HG02870 (cell line): ENCODE measurements around the gene PCNT.
"Not testable (repeated sequence)": the region's sequence is repeated elsewhere in the genome, so short reads cannot be mapped to it uniquely, and the experiment has no call there.

Experiments used
- ATAC-seq: cut with Tn5 transposase; IDR thresholded peaks from one replicate; pipeline ENCODE4 v1.9.1; 2021; ENCODE audit warnings: mild to moderate bottlenecking, moderate library complexity; ENCODE audit not compliant: unreplicated experiment

The PCNT gene

GRCh38 chr21:46425041-46425440, 101.1 kb downstream of the PCNT start:
- no peak for ATAC-seq

DNA sequence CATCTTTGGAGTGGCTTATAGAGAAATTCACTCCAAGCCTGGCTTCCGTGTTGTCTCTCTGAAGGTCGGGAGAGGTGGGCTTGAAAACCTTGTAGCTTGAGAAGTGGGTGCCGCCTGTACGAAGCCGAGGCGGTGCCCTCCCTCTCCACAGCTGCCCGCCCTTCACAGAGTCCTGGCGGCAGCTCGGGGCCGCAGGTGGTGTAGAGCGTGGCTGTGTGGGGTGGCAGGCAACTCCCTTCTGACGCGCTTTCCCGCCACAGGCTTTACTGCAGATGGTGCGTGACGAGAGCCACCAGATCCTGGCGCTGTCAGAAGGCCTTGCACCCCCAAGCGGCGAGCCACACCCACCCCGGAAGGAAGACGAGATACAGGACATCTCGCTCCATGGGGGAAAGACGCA, 101.6 kb downstream of the PCNT start:
- ATAC-seq, result no peak

- ATAC-seq, result no peak
These were observed 102.5 kb downstream of the PCNT start for GRCh38 chr21:46426313-46427046.

DNA sequence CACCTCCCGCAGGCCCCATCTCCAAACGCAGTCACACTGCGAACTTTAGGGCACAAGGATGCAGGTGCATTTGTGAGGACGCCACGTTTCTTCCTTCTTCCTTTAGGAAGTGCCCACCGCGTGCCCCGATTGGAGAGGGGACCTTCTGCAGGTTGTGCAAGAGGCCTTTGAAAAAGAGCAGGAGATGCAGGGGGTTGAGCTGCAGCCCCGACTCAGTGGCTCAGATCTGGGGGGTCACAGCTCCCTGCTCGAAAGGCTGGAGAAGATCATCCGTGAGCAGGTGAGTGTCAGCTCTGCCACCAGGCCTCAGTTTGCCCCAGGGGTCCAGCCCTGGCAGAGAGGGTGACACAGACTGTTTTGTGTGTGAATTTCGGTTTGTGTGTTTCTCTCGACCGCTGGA, 103.6 kb downstream of the PCNT start:
- no peak for ATAC-seq

- no peak for ATAC-seq
These were observed 104.3 kb downstream of the PCNT start for GRCh38 chr21:46428286-46428685.

DNA sequence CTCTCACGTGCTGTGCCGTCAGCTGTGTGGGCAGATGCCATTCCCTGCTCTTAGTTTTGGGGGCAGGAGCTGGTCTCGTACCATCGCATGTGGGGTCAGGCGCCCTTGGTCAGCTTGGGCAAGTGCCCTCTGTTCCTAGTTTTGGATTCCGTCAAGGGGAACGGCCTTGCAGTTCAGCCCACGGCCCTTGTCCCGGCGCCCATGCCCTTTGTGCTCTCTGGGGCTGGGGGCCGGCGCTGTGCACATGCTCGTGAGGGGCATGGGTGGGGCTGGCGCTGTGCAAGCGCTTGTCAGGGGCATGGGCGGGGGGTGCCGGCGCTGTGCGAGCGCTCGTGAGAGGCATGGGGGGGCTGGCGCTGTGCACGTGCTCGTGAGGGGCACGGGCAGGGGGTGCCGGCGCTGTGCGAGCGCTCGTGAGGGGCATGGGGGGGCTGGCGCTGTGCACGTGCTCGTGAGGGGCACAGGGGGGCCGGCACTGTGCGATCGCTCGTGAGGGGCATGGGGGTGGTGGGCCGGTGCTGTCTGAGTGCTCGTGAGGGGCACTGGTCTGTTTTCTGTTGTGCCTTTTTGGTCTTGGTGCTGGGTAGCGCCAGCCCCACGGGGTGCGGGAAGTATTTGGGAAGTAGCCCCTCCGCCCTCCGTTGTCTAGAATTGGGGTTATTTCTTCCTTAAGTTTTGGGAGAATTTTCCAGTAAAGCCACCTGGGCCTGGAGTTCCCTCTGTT, 105.2 kb downstream of the PCNT start:
- ATAC-seq, result no peak

- no peak for ATAC-seq
These were observed 106.1 kb downstream of the PCNT start for GRCh38 chr21:46429754-46430681.

GRCh38 chr21:46431448-46431847, 107.5 kb downstream of the PCNT start:
- ATAC-seq, result no peak

GRCh38 chr21:46431884-46432488, 108.0 kb downstream of the PCNT start:
- no peak for ATAC-seq

DNA sequence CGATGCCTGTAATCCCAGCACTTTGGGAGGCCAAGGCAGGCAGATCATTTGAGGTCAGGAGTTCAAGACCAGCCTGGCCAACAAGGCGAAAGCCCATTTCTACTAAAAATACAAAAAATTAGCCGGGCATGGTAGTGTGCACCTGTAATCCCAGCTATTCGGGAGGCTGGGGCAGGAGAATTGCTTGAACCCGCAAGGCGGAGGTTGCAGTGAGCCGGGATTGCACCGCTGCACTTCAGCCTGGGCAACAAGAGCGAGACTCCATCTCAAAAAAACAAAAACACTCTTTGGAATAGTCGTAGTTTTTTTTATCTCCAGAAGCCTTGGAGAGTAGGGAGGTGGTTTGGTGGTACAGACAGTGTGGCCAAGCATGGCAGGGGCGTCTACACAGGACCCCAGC, 109.2 kb downstream of the PCNT start:
- not testable (repeated sequence) for ATAC-seq

DNA sequence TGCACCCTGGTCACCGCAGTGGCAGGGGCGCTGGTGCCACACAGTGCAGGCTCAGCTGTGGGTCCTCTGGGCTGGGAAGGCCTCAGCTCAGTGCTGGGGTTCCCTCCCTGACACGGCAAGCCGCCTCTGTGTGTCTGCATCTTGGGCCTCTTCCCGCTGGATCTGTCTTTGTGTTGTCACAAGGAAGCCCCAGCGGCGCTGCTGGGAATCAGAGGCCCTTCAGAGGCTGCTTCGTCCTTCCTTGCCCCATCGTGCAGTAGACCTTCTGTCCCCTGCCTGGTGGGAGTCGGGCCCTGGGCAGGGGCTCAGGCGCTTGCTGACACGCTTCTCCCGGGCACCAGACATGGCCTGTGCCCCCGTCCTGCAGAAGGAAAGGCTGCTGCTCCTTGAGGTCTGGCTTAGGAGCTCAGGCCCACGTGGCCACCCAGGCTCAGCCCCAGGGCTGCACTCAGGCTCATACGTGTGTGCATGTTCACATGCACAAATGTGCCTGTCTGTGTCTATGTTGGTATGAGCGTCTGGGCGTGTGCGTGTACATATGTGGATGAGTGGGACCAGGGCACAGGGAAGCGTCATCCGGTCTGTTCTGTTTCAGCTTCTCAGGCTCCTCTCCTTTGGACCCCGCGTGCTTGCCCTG, 110.5 kb downstream of the PCNT start:
- no peak for ATAC-seq

GRCh38 chr21:46435786-46436227, 111.9 kb downstream of the PCNT start:
- ATAC-seq, result no peak

DNA sequence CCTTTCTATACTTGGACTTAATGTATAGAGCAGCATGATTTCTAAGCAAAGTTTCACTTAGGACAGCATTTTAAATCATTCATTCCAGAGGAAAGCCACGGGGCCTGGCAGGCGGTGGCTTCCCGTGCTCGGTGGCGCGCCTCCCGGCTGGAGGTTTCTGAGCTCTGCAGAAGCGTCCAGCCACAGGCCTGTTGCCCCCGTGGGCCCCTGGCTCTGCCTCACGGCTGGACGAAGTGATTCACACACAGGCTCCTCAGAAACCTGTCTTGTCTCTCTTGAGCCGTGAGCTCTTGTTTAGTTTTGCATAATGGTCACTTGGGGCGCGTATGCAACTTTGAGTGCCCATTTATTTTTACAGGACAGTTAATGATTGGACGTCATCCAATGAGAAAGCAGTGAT, 112.7 kb downstream of the PCNT start:
- ATAC-seq, result no peak

GRCh38 chr21:46437096-46437498, 113.1 kb downstream of the PCNT start:
- no peak for ATAC-seq

GRCh38 chr21:46437511-46437910, 113.6 kb downstream of the PCNT start:
- no peak for ATAC-seq

DNA sequence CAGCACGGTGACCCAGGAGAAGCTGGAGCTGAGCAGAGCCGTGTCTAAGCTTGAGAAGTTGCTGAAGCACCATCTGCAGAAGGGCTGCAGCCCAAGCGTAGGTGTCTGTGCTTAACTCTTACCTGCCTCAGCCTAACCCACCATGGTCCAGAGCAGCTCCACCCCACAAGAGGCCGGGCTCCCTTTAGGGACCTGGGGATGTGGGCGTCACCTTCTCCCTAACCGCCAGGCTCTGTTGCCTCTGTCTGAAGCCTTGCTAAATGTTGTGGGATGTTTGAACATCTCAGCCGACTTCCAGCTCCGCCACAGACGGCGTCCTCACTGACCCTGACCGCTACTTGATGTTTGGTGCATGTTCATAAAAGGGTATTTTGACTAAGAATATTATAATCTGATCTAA, 114.3 kb downstream of the PCNT start:
- ATAC-seq, result no peak

DNA sequence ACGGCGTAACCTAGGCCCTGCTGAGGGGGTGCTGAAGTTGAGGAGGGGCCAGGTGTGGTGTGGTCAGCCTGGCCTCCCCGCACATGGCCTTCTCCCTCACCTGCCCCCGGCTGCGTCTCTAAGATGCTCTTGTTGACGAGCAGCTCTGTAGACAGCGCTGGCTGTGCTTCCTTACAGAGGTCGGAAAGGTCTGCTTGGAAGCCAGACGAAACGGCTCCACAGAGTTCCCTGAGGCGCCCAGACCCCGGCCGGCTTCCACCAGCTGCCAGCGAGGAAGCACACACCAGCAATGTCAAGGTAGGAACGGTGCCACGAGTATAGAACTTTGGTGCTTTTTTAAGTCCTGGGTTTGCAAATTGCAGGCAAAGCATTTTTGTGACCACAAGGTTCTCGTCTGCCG, 116.0 kb downstream of the PCNT start:
- no peak for ATAC-seq

- ATAC-seq, result no peak
These were observed 117.4 kb downstream of the PCNT start for GRCh38 chr21:46441331-46441730.

DNA sequence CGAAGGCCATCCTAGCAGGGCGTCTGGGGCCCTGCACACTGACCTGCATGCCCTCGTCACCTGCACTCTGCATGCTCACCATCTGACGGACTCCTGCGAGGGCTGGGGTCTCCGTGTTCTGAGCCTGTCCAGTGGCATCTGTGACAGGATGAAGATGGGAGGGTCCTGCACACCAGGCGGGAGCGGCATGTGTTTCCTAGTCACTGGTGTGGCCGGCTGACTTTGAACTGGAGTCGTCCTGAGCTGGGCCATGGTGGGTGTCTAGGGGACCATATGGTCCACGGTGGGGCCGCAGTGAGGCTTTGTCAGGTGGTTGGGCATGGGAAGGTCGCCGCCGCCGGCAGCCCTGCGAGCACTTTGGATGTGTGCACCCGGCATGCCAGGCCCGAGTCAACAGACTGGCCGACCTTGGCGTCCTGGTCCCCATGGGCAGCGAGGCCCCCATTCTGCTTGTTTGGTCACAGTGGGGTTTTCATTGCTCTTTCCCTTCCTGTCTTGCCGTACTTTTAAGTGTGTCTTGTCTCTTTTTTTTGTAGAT, 118.1 kb downstream of the PCNT start:
- ATAC-seq, result no peak

DNA sequence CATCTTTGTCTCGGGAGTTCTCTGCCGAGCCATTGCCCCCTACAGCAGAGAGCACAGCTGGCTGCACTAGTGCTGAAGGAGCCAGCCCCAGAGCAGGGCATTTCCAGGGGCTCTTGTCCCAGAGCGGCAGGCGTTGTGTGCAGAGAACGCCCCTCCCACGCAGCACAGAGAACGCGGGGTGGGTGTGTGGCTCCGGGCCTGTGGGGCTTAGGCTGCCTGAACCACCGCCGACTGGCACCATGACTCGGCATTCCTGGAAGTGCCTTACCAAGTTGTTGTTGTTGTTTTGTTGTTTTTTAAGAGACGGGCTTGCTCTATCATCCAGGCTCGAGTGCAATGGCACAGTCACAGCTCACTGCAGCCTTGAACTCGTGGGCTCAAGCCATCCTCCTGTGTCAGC, 119.0 kb downstream of the PCNT start:
- no peak for ATAC-seq
